Astrocyte (in vitro differentiated cells and primary cell): Measurements from ENCODE around the gene ZNF490.

Experiments
- EZH2 ChIP-seq: IDR thresholded peaks from 2 replicates; pipeline ENCODE4 v1.6.1; 2012; ENCODE audit warnings: mild to moderate bottlenecking, low read length, inconsistent platforms; ENCODE audit not compliant: insufficient read depth
- TF ChIP-seq, protein P1 (sequence below): IDR thresholded peaks from 2 replicates; pipeline ENCODE4 v1.5.1; 2011; ENCODE audit warnings: low read depth, mild to moderate bottlenecking, inconsistent platforms, low read length, moderate library complexity; ENCODE audit not compliant: insufficient read depth

DNA sequence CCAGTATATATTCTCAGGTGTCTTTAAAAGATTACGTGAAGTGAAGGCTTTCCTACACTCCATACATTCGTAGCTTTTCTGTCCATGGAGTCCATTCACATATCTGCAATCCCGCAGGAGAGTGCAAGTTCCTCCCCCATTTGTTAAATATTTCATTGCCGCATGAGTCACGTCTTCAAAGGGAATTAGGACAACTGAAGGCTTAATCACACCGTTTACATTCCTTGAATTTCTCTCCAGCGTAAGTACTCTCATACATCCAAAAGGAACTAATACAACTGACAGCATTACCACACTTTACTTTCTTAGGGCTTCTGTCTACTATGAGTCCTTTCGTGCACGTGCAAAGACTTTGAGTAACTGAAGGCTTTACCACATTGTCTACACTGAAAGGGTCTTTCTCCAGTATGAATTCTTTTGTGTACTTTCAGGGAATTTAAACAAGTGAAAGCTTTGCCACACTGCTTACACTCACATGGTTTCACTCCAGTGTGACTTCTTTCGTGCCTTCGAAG lies 30.4 kb downstream of the ZNF490 start:
- TF ChIP-seq, protein P1, sequence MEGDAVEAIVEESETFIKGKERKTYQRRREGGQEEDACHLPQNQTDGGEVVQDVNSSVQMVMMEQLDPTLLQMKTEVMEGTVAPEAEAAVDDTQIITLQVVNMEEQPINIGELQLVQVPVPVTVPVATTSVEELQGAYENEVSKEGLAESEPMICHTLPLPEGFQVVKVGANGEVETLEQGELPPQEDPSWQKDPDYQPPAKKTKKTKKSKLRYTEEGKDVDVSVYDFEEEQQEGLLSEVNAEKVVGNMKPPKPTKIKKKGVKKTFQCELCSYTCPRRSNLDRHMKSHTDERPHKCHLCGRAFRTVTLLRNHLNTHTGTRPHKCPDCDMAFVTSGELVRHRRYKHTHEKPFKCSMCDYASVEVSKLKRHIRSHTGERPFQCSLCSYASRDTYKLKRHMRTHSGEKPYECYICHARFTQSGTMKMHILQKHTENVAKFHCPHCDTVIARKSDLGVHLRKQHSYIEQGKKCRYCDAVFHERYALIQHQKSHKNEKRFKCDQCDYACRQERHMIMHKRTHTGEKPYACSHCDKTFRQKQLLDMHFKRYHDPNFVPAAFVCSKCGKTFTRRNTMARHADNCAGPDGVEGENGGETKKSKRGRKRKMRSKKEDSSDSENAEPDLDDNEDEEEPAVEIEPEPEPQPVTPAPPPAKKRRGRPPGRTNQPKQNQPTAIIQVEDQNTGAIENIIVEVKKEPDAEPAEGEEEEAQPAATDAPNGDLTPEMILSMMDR, result no peak
- TF ChIP-seq EZH2, result no peak
